Activated naive CD8-positive, alpha-beta T cell treated with anti-CD3 and anti-CD28 coated beads, Interleukin-2, amount 50 U/mL, for 24 hours (primary cell): ENCODE measurements around the gene RTTN.

Experiments used
- ATAC-seq: fragments of 150-1000 bp; cut with Tn5 transposase; one replicate; pipeline ENCODE4 v1.10.0; 2021
- DNase-seq: peaks from one replicate; pipeline ENCODE4 v3.0.0; 2021
- H3K27ac Mint-ChIP-seq: one replicate; pipeline ENCODE4 v1.8.0; 2021; ENCODE audit warnings: mild to moderate bottlenecking, mixed read lengths
- H3K27me3 Mint-ChIP-seq: one replicate; pipeline ENCODE4 v1.8.0; 2021; ENCODE audit warnings: mixed read lengths
- H3K36me3 Mint-ChIP-seq: one replicate; pipeline ENCODE4 v1.8.0; 2021; ENCODE audit warnings: low read depth, mixed read lengths
- H3K4me1 Mint-ChIP-seq: one replicate; pipeline ENCODE4 v1.8.0; 2021; ENCODE audit warnings: mixed read lengths
- H3K4me3 Mint-ChIP-seq: one replicate; pipeline ENCODE4 v1.8.0; 2021; ENCODE audit warnings: mild to moderate bottlenecking, moderate library complexity, mixed read lengths
- H3K9me3 Mint-ChIP-seq: one replicate; pipeline ENCODE4 v1.8.0; 2021; ENCODE audit warnings: mixed read lengths

The RTTN gene

GRCh38 chr18:70047931-70048603 lies 157.4 kb downstream of the RTTN start:
- Mint-ChIP-seq H3K4me1 (peaks cover 7% of the 10 kb centered on the region), H3K27me3 (no peaks in the 10 kb centered on the region), H3K4me3 (no peak overlapping the region), H3K9me3 (no peaks in the 10 kb centered on the region), H3K36me3 (peaks cover 31% of the 10 kb centered on the region), H3K27ac (no peak overlapping the region)
- ATAC-seq, result no peak
- DNase-seq, result no peak

- no peak overlapping the region for H3K27ac Mint-ChIP-seq
- ATAC-seq (no peak), DNase-seq (no peak)
- H3K27me3 Mint-ChIP-seq, result no peaks in the 10 kb centered on the region
- peaks cover 7% of the 10 kb centered on the region for H3K4me1 Mint-ChIP-seq
- H3K36me3 Mint-ChIP-seq, result peaks cover 36% of the 10 kb centered on the region
- H3K4me3 Mint-ChIP-seq, result no peak overlapping the region
- no peaks in the 10 kb centered on the region for H3K9me3 Mint-ChIP-seq
Measured at GRCh38 chr18:70046796-70047195, 158.7 kb downstream of the RTTN start.

GRCh38 chr18:70046207-70046606 lies 159.3 kb downstream of the RTTN start:
- H3K36me3 Mint-ChIP-seq, result peaks cover 32% of the 10 kb centered on the region
- DNase-seq (no peak), ATAC-seq (no peak)
- no peak overlapping the region for H3K4me3 Mint-ChIP-seq
- peaks cover 7% of the 10 kb centered on the region for H3K4me1 Mint-ChIP-seq
- H3K27ac Mint-ChIP-seq, result no peak overlapping the region
- H3K9me3 Mint-ChIP-seq, result no peaks in the 10 kb centered on the region
- no peaks in the 10 kb centered on the region for H3K27me3 Mint-ChIP-seq

- no peaks in the 10 kb centered on the region for H3K9me3 Mint-ChIP-seq
- H3K27ac Mint-ChIP-seq, result peak overlapping the region; percentile 66
- peaks cover 31% of the 10 kb centered on the region for H3K36me3 Mint-ChIP-seq
- no peak for DNase-seq
- H3K4me1 Mint-ChIP-seq, result peaks cover 7% of the 10 kb centered on the region
- H3K4me3 Mint-ChIP-seq, result no peak overlapping the region
- peak; percentile 99 for ATAC-seq
- H3K27me3 Mint-ChIP-seq, result no peaks in the 10 kb centered on the region
Measured at GRCh38 chr18:70044632-70045031, 160.9 kb downstream of the RTTN start.

- DNase-seq, result no peak
- peaks cover 48% of the 10 kb centered on the region for H3K36me3 Mint-ChIP-seq
Measured at GRCh38 chr18:70041459-70042050, 163.9 kb downstream of the RTTN start.

GRCh38 chr18:70039186-70039585 lies 166.3 kb downstream of the RTTN start:
- H3K27me3 Mint-ChIP-seq, result no peaks in the 10 kb centered on the region
- peaks cover 7% of the 10 kb centered on the region for H3K9me3 Mint-ChIP-seq
- DNase-seq, result no peak
- H3K4me1 Mint-ChIP-seq, result no peaks in the 10 kb centered on the region
- peaks cover 65% of the 10 kb centered on the region for H3K36me3 Mint-ChIP-seq
- H3K27ac Mint-ChIP-seq, result no peak overlapping the region
- no peak for ATAC-seq
- H3K4me3 Mint-ChIP-seq, result no peak overlapping the region

More at GRCh38 chr18:70041459-70042050, 163.9 kb downstream of the RTTN start:
- Mint-ChIP-seq H3K9me3 (peaks cover 3% of the 10 kb centered on the region), H3K4me3 (no peak overlapping the region), H3K27ac (no peak overlapping the region), H3K4me1 (peaks cover 7% of the 10 kb centered on the region), H3K27me3 (no peaks in the 10 kb centered on the region)
- ATAC-seq, result no peak

- ATAC-seq, result no peak
- no peak for DNase-seq
- peaks cover 69% of the 10 kb centered on the region for H3K36me3 Mint-ChIP-seq
- H3K9me3 Mint-ChIP-seq, result peaks cover 7% of the 10 kb centered on the region
- H3K27ac Mint-ChIP-seq, result no peak overlapping the region
- H3K4me1 Mint-ChIP-seq, result no peaks in the 10 kb centered on the region
- H3K4me3 Mint-ChIP-seq, result no peak overlapping the region
- no peaks in the 10 kb centered on the region for H3K27me3 Mint-ChIP-seq
Measured at GRCh38 chr18:70037431-70038061, 167.9 kb downstream of the RTTN start.

- H3K36me3 Mint-ChIP-seq, result peaks cover 69% of the 10 kb centered on the region
Measured at GRCh38 chr18:70036771-70037347, 168.6 kb downstream of the RTTN start.

GRCh38 chr18:70036168-70036567 lies 169.3 kb downstream of the RTTN start:
- Mint-ChIP-seq H3K9me3 (peaks cover 7% of the 10 kb centered on the region), H3K4me3 (no peak overlapping the region), H3K36me3 (peaks cover 68% of the 10 kb centered on the region), H3K4me1 (no peaks in the 10 kb centered on the region), H3K27ac (no peak overlapping the region), H3K27me3 (no peaks in the 10 kb centered on the region)
- DNase-seq (no peak), ATAC-seq (no peak)

More at GRCh38 chr18:70036771-70037347, 168.6 kb downstream of the RTTN start:
- no peak for ATAC-seq
- Mint-ChIP-seq H3K4me3 (no peak overlapping the region), H3K27ac (no peak overlapping the region), H3K9me3 (peaks cover 7% of the 10 kb centered on the region), H3K27me3 (no peaks in the 10 kb centered on the region), H3K4me1 (no peaks in the 10 kb centered on the region)
- no peak for DNase-seq

GRCh38 chr18:70031221-70031620 lies 174.3 kb downstream of the RTTN start:
- no peak for DNase-seq
- Mint-ChIP-seq H3K36me3 (peaks cover 58% of the 10 kb centered on the region), H3K9me3 (peaks cover 1% of the 10 kb centered on the region), H3K4me3 (no peak overlapping the region), H3K27ac (no peak overlapping the region), H3K4me1 (no peaks in the 10 kb centered on the region), H3K27me3 (no peaks in the 10 kb centered on the region)
- ATAC-seq, result no peak

- DNase-seq, result no peak
- Mint-ChIP-seq H3K4me3 (no peak overlapping the region), H3K4me1 (no peaks in the 10 kb centered on the region), H3K27ac (no peak overlapping the region), H3K9me3 (no peaks in the 10 kb centered on the region), H3K36me3 (peaks cover 57% of the 10 kb centered on the region), H3K27me3 (no peaks in the 10 kb centered on the region)
- ATAC-seq, result no peak
Measured at GRCh38 chr18:70030728-70031127, 174.8 kb downstream of the RTTN start.

- H3K27ac Mint-ChIP-seq, result no peak overlapping the region
- H3K27me3 Mint-ChIP-seq, result no peaks in the 10 kb centered on the region
- H3K4me1 Mint-ChIP-seq, result no peaks in the 10 kb centered on the region
- H3K4me3 Mint-ChIP-seq, result no peak overlapping the region
- ATAC-seq, result no peak
- H3K36me3 Mint-ChIP-seq, result peaks cover 53% of the 10 kb centered on the region
- H3K9me3 Mint-ChIP-seq, result no peaks in the 10 kb centered on the region
- no peak for DNase-seq
Measured at GRCh38 chr18:70029163-70029562, 176.3 kb downstream of the RTTN start.

GRCh38 chr18:70028734-70029133 lies 176.8 kb downstream of the RTTN start:
- peaks cover 53% of the 10 kb centered on the region for H3K36me3 Mint-ChIP-seq
- no peak overlapping the region for H3K27ac Mint-ChIP-seq
- H3K9me3 Mint-ChIP-seq, result no peaks in the 10 kb centered on the region
- no peak for ATAC-seq
- H3K4me3 Mint-ChIP-seq, result no peak overlapping the region
- no peaks in the 10 kb centered on the region for H3K27me3 Mint-ChIP-seq
- no peak for DNase-seq
- no peaks in the 10 kb centered on the region for H3K4me1 Mint-ChIP-seq

- DNase-seq, result no peak
- Mint-ChIP-seq H3K4me1 (no peaks in the 10 kb centered on the region), H3K4me3 (no peak overlapping the region), H3K27ac (no peak overlapping the region), H3K36me3 (peaks cover 54% of the 10 kb centered on the region), H3K27me3 (no peaks in the 10 kb centered on the region), H3K9me3 (no peaks in the 10 kb centered on the region)
- no peak for ATAC-seq
Measured at GRCh38 chr18:70028084-70028483, 177.4 kb downstream of the RTTN start.

GRCh38 chr18:70025580-70025979 lies 179.9 kb downstream of the RTTN start:
- no peak for DNase-seq
- Mint-ChIP-seq H3K4me1 (no peaks in the 10 kb centered on the region), H3K27ac (no peak overlapping the region), H3K36me3 (peaks cover 51% of the 10 kb centered on the region), H3K4me3 (no peak overlapping the region), H3K27me3 (no peaks in the 10 kb centered on the region), H3K9me3 (no peaks in the 10 kb centered on the region)
- ATAC-seq, result no peak
